ENCODE results near the gene MGAT4B. TPM values are rescaled to one million over a fixed set of nuclear protein-coding genes. Genes with fewer than 3 reads are reported as not detected.

The MGAT4B gene
- total RNA-seq, 1 donor from 2014 or later = 163 TPM

DNA sequence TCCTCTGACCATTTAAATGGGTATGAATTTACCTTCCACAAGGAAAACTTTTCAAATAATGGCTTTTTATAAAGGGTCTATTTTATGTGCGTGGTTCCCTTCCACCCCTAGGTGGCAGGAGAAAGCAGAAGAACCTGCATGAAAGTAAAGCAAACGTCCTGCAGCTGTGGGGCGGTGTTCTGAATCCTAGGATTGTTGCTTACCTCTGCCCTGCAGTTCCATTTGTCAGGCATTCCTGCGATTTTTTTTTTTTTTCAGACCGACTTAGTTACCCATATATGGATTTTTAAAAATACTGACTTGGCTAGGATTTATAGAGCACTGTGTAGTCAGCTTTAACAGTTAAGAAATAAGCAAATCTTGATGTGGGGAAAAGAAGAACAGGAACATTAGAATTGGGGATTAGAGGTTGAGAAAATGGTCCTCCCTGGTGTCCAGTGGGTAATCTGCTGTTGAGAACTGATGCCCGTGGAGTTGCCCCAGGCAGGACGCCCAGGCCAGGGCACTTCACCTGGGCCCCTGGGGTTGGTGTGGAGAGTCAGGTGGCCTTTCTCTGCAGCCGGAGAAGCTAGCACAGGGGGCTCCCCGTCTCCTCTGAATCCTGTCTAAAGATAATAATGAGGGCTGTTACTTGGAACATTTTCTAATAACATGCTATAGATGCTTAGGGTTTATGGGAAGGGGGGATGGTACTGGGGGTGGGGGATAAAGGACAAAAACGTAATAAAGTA lies 43.3 kb downstream of the MGAT4B start:
- DNase-seq (ENCODE audit: low spot score) = peak; percentile 55
- H3K4me1 Mint-ChIP-seq (ENCODE audit: unreplicated experiment) = peaks cover 38% of the 10 kb centered on the region
- H3K27me3 Mint-ChIP-seq (ENCODE audit: unreplicated experiment) = peaks cover 3% of the 10 kb centered on the region
- peaks cover 5% of the 10 kb centered on the region for H3K9me3 Mint-ChIP-seq (ENCODE audit: unreplicated experiment)
- no peak overlapping the region for H3K27ac Mint-ChIP-seq (ENCODE audit: unreplicated experiment)
- no peak overlapping the region for H3K4me3 Mint-ChIP-seq (ENCODE audit: unreplicated experiment)
- TF ChIP-seq, protein P1, sequence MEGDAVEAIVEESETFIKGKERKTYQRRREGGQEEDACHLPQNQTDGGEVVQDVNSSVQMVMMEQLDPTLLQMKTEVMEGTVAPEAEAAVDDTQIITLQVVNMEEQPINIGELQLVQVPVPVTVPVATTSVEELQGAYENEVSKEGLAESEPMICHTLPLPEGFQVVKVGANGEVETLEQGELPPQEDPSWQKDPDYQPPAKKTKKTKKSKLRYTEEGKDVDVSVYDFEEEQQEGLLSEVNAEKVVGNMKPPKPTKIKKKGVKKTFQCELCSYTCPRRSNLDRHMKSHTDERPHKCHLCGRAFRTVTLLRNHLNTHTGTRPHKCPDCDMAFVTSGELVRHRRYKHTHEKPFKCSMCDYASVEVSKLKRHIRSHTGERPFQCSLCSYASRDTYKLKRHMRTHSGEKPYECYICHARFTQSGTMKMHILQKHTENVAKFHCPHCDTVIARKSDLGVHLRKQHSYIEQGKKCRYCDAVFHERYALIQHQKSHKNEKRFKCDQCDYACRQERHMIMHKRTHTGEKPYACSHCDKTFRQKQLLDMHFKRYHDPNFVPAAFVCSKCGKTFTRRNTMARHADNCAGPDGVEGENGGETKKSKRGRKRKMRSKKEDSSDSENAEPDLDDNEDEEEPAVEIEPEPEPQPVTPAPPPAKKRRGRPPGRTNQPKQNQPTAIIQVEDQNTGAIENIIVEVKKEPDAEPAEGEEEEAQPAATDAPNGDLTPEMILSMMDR (IDR thresholded peaks at IDR 0.05; ENCODE audit: unreplicated experiment) = peak; percentile 83
- H3K36me3 Mint-ChIP-seq (ENCODE audit: low read depth, unreplicated experiment) = peaks cover 19% of the 10 kb centered on the region

DNA sequence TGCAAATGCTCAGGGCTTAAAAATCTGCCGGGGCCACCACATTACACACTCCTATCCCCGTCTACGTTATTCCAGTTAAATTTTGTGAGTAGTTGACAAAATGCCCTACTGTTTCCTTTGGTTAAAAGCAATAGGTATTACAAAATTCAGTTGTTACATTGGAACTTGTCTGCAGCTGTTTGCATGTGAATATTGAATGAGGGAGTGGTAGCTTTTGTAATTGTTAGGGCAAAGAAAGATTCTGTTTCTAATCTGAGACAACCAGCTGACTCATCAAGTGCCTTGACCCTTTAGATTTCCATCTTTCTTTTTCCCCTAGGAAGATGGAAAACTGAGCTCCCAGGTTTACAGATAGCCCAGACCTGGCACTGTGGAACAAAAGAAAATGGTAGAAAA lies 43.9 kb downstream of the MGAT4B start:
- Mint-ChIP-seq H3K4me3 (ENCODE audit: unreplicated experiment) (no peak overlapping the region), H3K27ac (ENCODE audit: unreplicated experiment) (no peak overlapping the region), H3K4me1 (ENCODE audit: unreplicated experiment) (peaks cover 38% of the 10 kb centered on the region), H3K27me3 (ENCODE audit: unreplicated experiment) (peaks cover under 1% of the 10 kb centered on the region), H3K9me3 (ENCODE audit: unreplicated experiment) (peaks cover 5% of the 10 kb centered on the region), H3K36me3 (ENCODE audit: low read depth, unreplicated experiment) (peaks cover 16% of the 10 kb centered on the region)
- DNase-seq (ENCODE audit: low spot score) = no peak
- TF ChIP-seq, protein P1 (IDR thresholded peaks at IDR 0.05; ENCODE audit: unreplicated experiment) = no peak

DNA sequence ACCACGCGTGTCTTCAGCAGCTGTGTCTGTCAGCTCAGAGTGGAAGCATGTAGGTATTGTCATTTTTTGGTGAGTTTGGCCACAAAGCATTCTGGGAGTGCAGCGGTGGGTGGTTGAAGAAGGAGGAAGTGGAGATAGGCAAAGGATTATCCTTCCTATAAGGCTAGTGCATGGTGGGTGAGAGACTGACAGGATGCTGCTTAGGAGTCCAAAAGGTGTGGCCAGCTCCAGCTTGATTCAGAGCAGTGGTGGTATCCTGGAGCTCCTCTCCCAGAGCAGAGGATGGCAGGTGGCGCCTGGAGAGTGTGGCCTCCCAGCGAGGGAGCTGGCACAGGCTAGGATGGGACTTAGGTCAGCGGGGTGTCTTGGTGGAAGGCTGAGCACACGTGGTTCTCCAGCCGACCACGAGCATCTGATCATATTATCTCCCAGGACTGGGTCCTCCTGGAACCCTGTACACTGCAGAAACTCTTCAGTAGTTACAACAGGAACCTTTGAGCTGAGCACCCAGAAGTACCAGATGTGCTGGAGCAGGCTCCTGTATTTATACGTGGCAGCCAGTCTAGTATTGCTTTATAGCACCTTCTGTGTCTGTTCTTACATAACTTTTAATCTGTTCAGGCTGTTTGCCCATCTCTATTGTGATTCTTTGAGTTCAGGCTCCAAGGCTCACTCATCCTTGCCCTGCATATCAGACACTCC lies 44.4 kb downstream of the MGAT4B start:
- TF ChIP-seq, protein P1 (IDR thresholded peaks at IDR 0.05; ENCODE audit: unreplicated experiment) = no peak
- Mint-ChIP-seq H3K4me3 (ENCODE audit: unreplicated experiment) (no peak overlapping the region), H3K9me3 (ENCODE audit: unreplicated experiment) (peaks cover 5% of the 10 kb centered on the region), H3K4me1 (ENCODE audit: unreplicated experiment) (peaks cover 38% of the 10 kb centered on the region), H3K27me3 (ENCODE audit: unreplicated experiment) (no peaks in the 10 kb centered on the region), H3K36me3 (ENCODE audit: low read depth, unreplicated experiment) (peaks cover 14% of the 10 kb centered on the region), H3K27ac (ENCODE audit: unreplicated experiment) (peak overlapping the region; percentile 79)
- DNase-seq (ENCODE audit: low spot score) = no peak

DNA sequence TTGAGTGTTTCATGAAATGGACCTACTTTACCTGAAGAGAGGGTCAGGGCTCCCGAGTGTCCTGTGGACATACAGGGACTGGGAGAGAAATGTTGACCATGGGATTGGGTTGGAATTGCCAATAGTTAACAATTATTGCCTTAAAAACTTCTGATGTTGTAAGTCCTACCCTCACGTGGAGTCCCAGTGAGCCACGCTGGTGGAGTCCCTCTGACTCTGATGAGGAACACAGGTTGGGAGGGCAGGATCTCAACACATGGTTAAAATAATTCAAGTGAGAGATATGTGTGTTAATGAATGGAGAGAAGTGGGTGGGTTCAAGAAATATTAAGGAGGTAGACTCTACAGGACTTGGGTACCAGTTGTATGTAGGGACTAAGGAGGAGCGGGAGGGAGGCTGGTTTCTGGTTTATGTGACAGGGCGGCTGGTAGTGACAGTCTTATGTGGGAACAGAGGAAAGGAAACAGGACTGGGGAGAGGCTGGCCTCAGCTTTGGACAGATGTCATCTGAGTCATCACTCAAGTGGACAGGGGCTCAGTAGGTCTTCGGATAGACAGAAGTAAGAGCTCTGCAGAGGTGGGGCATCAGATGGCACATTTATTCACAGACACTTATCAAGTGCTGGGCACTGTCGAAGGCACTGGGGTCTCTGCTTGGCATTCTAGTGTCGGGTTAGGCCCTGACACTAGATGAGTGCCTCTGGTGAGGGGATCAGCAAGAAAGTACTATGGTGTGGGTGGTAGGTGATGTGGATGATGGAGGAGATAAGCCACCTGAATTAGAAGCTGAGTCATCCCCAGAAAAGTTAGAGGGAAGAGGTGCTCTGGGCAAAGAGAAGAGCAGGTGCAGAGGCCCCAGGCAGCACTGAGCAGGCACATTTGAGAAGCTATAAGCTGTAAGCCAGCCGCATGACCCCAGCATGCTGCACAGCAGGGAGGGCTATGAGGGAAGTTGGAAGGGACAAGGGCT lies 46.8 kb downstream of the MGAT4B start:
- DNase-seq (ENCODE audit: low spot score) = no peak
- Mint-ChIP-seq H3K27ac (ENCODE audit: unreplicated experiment) (no peak overlapping the region), H3K4me1 (ENCODE audit: unreplicated experiment) (peaks cover 40% of the 10 kb centered on the region), H3K36me3 (ENCODE audit: low read depth, unreplicated experiment) (peaks cover 9% of the 10 kb centered on the region), H3K9me3 (ENCODE audit: unreplicated experiment) (peaks cover 5% of the 10 kb centered on the region), H3K4me3 (ENCODE audit: unreplicated experiment) (no peak overlapping the region), H3K27me3 (ENCODE audit: unreplicated experiment) (peaks cover 1% of the 10 kb centered on the region)
- TF ChIP-seq, protein P1 (IDR thresholded peaks at IDR 0.05; ENCODE audit: unreplicated experiment) = no peak
